HG02763 (cell line): Measurements from ENCODE around the gene ALDH3A1.

ENCODE experiments used
- ATAC-seq: cut with Tn5 transposase; IDR thresholded peaks from one replicate; pipeline ENCODE4 v1.9.1; 2021; ENCODE audit warnings: mild to moderate bottlenecking, moderate library complexity; ENCODE audit not compliant: unreplicated experiment

The ALDH3A1 gene

DNA sequence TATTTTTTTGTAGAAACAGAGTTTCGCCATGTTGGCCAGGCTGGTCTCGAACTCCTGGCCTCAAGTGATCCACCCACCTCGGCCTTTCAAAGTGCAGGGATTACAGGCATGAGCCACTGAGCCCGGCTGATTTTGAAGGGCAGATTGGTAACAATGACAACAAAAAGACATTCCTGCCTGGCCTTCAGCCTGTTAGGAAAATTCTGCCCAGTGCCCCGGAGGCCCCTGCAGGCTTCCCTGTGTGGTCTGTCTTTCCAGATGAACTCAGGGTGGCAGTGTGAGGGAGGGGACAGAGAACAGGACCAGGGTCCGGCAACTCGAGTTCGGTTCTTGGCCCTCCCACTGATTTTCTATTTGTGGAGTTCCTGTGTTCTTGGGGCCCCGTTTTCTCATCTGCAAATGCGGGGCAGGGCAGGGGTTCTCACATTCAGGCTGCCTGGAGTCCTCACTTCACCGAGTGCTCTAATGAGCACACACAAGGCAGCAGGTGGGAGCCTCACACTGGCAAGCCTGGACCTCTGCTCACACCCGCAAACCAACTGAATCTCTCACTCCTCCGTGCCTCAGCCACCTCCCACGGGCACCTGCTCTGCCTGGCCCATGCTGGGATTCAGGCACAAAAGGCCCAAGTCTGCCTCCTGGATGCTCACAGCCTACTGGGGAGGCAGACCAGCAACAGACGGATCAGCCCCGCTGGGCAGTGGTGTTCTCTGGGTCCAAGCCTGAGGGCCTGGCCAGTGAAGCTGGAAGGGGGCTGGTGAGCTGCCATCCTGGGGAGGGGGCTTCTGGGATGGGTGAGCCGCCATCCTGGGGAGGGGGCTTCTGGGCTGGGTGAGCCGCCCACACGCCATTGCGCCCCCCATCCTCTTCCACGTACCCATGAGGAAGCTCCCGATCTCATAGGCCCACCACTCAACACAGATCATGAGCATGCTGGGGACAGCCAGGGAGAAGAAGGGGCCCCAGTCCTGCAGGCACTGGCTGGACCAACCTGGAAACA is 42.0 kb downstream of the ALDH3A1 start:
- ATAC-seq = no peak

DNA sequence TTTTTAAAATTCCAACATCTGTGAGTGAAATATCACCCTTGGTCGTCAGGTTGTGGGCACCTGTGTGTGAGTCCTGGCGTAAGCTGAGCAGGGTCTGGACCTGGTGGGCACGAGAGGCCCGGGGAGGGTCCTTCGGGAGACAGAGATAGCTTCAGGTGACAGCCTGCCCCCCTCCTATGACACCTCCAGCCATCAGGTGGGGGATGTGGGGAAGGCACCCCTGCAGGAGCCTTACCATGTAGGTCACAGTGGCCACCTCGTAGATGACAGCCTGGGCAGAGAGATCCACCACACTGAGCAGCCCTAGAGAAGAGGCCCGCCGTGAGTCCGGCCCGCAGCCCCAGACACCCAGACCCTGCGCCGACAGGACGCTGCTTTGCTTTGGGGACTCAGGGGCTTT is 42.9 kb downstream of the ALDH3A1 start:
- ATAC-seq = no peak

DNA sequence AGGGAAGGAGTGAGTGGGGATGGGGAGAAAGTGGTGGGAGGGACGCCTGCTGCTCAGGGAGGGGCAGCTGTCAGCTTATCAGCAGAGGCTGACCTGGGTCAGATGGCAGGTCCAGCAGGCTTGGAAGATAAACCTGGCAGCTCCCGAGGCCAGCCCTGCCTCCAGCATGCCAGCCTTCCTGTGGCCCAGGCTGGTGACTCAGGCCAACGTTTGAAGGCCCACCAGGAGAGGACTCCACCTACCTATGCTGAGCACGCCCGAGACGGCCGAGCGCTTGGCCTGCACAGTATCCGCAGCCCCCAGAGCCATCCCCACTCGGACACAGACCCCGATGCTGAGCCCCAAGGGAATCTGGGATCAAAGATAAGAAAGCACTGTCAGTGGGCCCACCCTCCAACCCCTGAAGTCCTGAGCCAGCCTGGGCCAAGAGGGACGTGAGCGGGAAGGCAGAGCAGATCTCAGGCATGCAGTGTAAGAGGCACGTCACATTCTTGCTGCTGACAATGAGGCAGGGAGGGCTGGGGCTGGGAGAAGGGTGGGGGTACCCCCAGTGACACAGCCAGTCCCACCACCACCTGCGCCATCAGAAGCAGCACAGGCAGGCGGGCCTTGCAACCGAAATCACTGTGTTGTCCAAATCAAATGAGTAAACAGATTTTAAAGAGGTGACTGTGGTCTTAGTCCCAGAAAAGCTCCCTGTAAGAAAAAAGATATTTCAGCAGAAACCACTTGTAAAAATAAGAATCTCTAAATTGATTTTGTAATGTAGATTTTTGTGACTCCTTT is 44.1 kb downstream of the ALDH3A1 start:
- no peak for ATAC-seq

DNA sequence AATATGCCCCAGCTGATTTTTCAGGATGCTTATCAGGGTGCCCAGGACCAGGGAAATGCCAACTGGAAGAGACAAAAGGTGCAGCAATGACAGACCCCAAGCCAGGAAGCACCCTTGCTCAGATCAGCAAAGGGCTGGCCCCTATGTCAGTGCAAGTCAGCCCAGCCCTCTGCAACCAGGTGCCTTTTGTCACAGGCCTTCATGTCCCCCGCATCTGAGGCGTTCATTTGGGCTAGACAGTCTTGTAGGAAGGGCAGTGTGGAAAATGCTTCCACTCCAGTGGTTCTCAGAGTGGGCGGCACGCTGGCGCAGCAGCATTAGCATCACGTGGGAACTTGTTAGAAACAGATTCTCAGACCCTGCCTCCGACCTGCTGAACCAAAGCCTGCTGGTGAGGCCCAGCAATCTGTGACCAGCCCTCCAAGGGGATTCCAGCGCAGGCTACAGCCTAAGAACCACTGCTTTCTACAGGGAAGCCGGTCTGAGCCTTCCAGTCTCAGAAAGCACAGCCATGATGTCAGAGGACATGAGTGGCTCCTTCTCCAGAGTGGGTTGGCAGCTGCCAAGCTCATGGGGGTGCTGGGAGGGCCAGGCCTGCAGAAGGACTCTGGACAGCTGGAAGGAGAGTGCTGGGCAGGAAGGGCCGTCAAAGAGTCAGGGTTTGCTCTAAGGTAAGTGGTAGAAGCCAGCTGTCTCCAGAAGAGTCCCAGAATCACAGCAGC is 44.8 kb downstream of the ALDH3A1 start:
- no peak for ATAC-seq

DNA sequence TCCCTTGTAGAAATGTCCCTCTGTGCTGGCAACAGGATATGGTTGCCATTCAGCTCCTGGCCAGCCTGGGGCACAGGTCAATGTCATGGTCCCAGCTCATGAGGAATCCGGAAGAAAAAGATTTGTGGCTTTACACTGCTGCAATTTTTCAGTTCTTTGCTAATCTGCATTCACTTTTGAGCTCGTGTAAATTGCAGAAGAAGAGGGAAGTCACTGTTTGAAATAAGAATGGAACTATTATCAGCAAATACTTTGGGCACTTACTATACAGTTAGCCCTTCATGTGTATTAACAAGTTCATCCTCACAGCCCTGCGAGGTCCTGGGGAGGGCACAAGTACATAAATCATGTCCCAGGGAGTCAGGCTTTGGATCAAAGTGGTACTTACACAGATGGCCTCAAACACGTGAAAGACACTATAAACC is 45.9 kb downstream of the ALDH3A1 start:
- ATAC-seq = no peak
